ENCODE results near the gene LAMTOR3. TPM values are rescaled to one million over a fixed set of nuclear protein-coding genes. Genes with fewer than 3 reads are reported as not detected.

Gene LAMTOR3
- total and polyA plus RNA-seq, 9 of the 15 experiments (the other 6 are each of a cell fraction or from before 2014, with no cell fraction given), result 17.9 to 146 (median 59.4) TPM

- peaks cover under 1% of the 10 kb centered on the region; the same call in 1 of the 2 replicates for H3K9me3 ChIP-seq (replicated peaks; ENCODE audit: control insufficient read depth, insufficient read depth, low read depth, low read length)
- WGBS (ENCODE audit: insufficient coverage, low coverage, missing lambda C conversion rate), result 10% methylated on average over 1 of the region's 1 CpG
- no peaks in the 10 kb centered on the region for H3K9me1 ChIP-seq (ENCODE audit: control insufficient read depth, insufficient read depth, low read length)
- no peak overlapping the region for H2AFZ ChIP-seq (ENCODE audit: low read depth, low read length)
- no peaks in the 10 kb centered on the region for H4K20me1 ChIP-seq (replicated peaks; ENCODE audit: control insufficient read depth, insufficient read depth, low read length)
- H3K27ac ChIP-seq (ENCODE audit: extremely low read depth, low read depth, low read length), result no peak overlapping the region
- ChIA-PET CTCF (ENCODE audit: low intra/inter-chr PET ratio) (no interaction called here), POLR2A (interaction anchor here (1.0 kb wide), 1 partner anchor 17 kb away, joined by 4 read pairs; no protein-coding TSS in a partner anchor)
- in situ Hi-C loops (cut with MboI), result no loop called here
- H3K36me3 ChIP-seq (ENCODE audit: control insufficient read depth, insufficient read depth, low read length), result no peaks in the 10 kb centered on the region
- no peaks in the 10 kb centered on the region; a peak in 1 of 5 replicates for H3K4me1 ChIP-seq (replicated peaks in 1 of 2; ENCODE audit: control insufficient read depth in 2 of 2, insufficient read depth in 2 of 2, low read length in 2 of 2)
- no peak overlapping the region for H3K4me2 ChIP-seq (ENCODE audit: insufficient read depth, low read length)
- no peak for DNase-seq (ENCODE audit: extremely low read depth in 1 of 4, low spot score in 3 of 4)
- TF ChIP-seq TEAD1 (CRISPR knock-in tag; IDR thresholded peaks at IDR 0.05) (no peak), ZNF146 (CRISPR knock-in tag; IDR thresholded peaks at IDR 0.05; ENCODE audit: unreplicated experiment) (no peak), NFIC (IDR thresholded peaks at IDR 0.05) (no peak), ZNF655 (CRISPR knock-in tag; IDR thresholded peaks at IDR 0.05) (no peak)
- intact Hi-C loops (cut with micrococcal nuclease), result no loop called here
- no peaks in the 10 kb centered on the region for H3K79me2 ChIP-seq (ENCODE audit: control insufficient read depth, insufficient read depth, low read length)
- ATAC-seq, result no peak
- no peak for FAIRE-seq
- H3K27me3 ChIP-seq (ENCODE audit: control insufficient read depth in 2 of 2, insufficient read depth in 2 of 2, low read length in 2 of 2), result no peaks in the 10 kb centered on the region
- no TSS peak for BruUV-seq (replicated peaks)
- no peak overlapping the region for H3K9ac ChIP-seq (ENCODE audit: insufficient read depth in 1 of 2, low read depth in 2 of 2, low read length in 2 of 2)
- H3K4me3 ChIP-seq, result no peak overlapping the region
Measured at GRCh38 chr4:99828477-99828876, 65.8 kb downstream of the LAMTOR3 start.

Other genes starting within 250 kb of the LAMTOR3 start
- gene C4orf54, start 236.6 kb downstream of the LAMTOR3 start, total RNA-seq (2014; rRNA removed), result not detected in 2 replicates
- not detected in 2 replicates for gene C4orf54, start 236.6 kb downstream of the LAMTOR3 start, total RNA-seq (2014; rRNA removed; fragmentation: Illumina TruSeq; extraction: Trizol)
- not detected in 2 replicates for gene C4orf54, start 236.6 kb downstream of the LAMTOR3 start, total RNA-seq (2015; rRNA removed; fragmentation: Illumina TruSeq; extraction: Trizol)
- gene C4orf54, start 236.6 kb downstream of the LAMTOR3 start, total RNA-seq (2021), result not detected in 2 replicates
- not detected in 2 replicates for gene C4orf54, start 236.6 kb downstream of the LAMTOR3 start, polyA plus RNA-seq (2011; rRNA removed)
- gene C4orf54, start 236.6 kb downstream of the LAMTOR3 start, polyA plus RNA-seq (2014; fragmentation: Illumina TruSeq; extraction: Trizol), result not detected in 2 replicates
- gene C4orf54, start 236.6 kb downstream of the LAMTOR3 start, polyA plus RNA-seq (2014; fragmentation: Nextera tagmentation; extraction: Ambion mirVana), result not detected
- not detected in 2 replicates for gene C4orf54, start 236.6 kb downstream of the LAMTOR3 start, polyA plus RNA-seq (2014; rRNA removed)
- gene DAPP1, start 77.6 kb downstream of the LAMTOR3 start, total RNA-seq (2014; rRNA removed), result 1.1 and 2.2 TPM in 2 replicates
- 4.0 and 5.2 TPM in 2 replicates for gene DAPP1, start 77.6 kb downstream of the LAMTOR3 start, total RNA-seq (2014; rRNA removed; fragmentation: Illumina TruSeq; extraction: Trizol)
- gene DAPP1, start 77.6 kb downstream of the LAMTOR3 start, total RNA-seq (2015; rRNA removed; fragmentation: Illumina TruSeq; extraction: Trizol), result 3.7 and 4.2 TPM in 2 replicates
- gene DAPP1, start 77.6 kb downstream of the LAMTOR3 start, total RNA-seq (2021), result 2.0 and 2.2 TPM in 2 replicates
- gene DAPP1, start 77.6 kb downstream of the LAMTOR3 start, polyA plus RNA-seq (2011; rRNA removed), result 1.4 and 1.9 TPM in 2 replicates
- 3.1 and 3.6 TPM in 2 replicates for gene DAPP1, start 77.6 kb downstream of the LAMTOR3 start, polyA plus RNA-seq (2014; fragmentation: Illumina TruSeq; extraction: Trizol)
- 1 to 10 TPM; 6.4 to 7.2 TPM for gene DAPP1, start 77.6 kb downstream of the LAMTOR3 start, polyA plus RNA-seq (2014; fragmentation: Nextera tagmentation; extraction: Ambion mirVana)
- gene DAPP1, start 77.6 kb downstream of the LAMTOR3 start, polyA plus RNA-seq (2014; rRNA removed), result 2.9 and 3.4 TPM in 2 replicates
- 10.1 and 17.8 TPM in 2 replicates for gene DNAJB14, start 52.2 kb upstream of the LAMTOR3 start, total RNA-seq (2014; rRNA removed)
- 23.1 and 28.6 TPM in 2 replicates for gene DNAJB14, start 52.2 kb upstream of the LAMTOR3 start, total RNA-seq (2014; rRNA removed; fragmentation: Illumina TruSeq; extraction: Trizol)
- 20.3 and 21.0 TPM in 2 replicates for gene DNAJB14, start 52.2 kb upstream of the LAMTOR3 start, total RNA-seq (2015; rRNA removed; fragmentation: Illumina TruSeq; extraction: Trizol)
- gene DNAJB14, start 52.2 kb upstream of the LAMTOR3 start, total RNA-seq (2021), result 28.0 and 30.2 TPM in 2 replicates
- gene DNAJB14, start 52.2 kb upstream of the LAMTOR3 start, polyA plus RNA-seq (2011; rRNA removed), result 9.9 and 13.2 TPM in 2 replicates
- 12.7 and 14.3 TPM in 2 replicates for gene DNAJB14, start 52.2 kb upstream of the LAMTOR3 start, polyA plus RNA-seq (2014; fragmentation: Illumina TruSeq; extraction: Trizol)
- gene DNAJB14, start 52.2 kb upstream of the LAMTOR3 start, polyA plus RNA-seq (2014; fragmentation: Nextera tagmentation; extraction: Ambion mirVana), result 1 to 10 TPM; 5.5 to 7.0 TPM
- gene DNAJB14, start 52.2 kb upstream of the LAMTOR3 start, polyA plus RNA-seq (2014; rRNA removed), result 9.1 and 20.4 TPM in 2 replicates
- 552 and 605 TPM in 2 replicates for gene H2AZ1, start 55.8 kb upstream of the LAMTOR3 start, total RNA-seq (2014; rRNA removed)
- gene H2AZ1, start 55.8 kb upstream of the LAMTOR3 start, total RNA-seq (2014; rRNA removed; fragmentation: Illumina TruSeq; extraction: Trizol), result 880 and 938 TPM in 2 replicates
- 753 and 768 TPM in 2 replicates for gene H2AZ1, start 55.8 kb upstream of the LAMTOR3 start, total RNA-seq (2015; rRNA removed; fragmentation: Illumina TruSeq; extraction: Trizol)
- gene H2AZ1, start 55.8 kb upstream of the LAMTOR3 start, total RNA-seq (2021), result 718 and 751 TPM in 2 replicates
- gene H2AZ1, start 55.8 kb upstream of the LAMTOR3 start, polyA plus RNA-seq (2011; rRNA removed), result 738 and 1,020 TPM in 2 replicates
- 625 and 744 TPM in 2 replicates for gene H2AZ1, start 55.8 kb upstream of the LAMTOR3 start, polyA plus RNA-seq (2014; fragmentation: Illumina TruSeq; extraction: Trizol)
- 1,000 to 10,000 TPM; 3,608 to 4,380 TPM for gene H2AZ1, start 55.8 kb upstream of the LAMTOR3 start, polyA plus RNA-seq (2014; fragmentation: Nextera tagmentation; extraction: Ambion mirVana)
- gene H2AZ1, start 55.8 kb upstream of the LAMTOR3 start, polyA plus RNA-seq (2014; rRNA removed), result 687 and 854 TPM in 2 replicates